ENCODE data around the gene DNASE1L3.

DNA sequence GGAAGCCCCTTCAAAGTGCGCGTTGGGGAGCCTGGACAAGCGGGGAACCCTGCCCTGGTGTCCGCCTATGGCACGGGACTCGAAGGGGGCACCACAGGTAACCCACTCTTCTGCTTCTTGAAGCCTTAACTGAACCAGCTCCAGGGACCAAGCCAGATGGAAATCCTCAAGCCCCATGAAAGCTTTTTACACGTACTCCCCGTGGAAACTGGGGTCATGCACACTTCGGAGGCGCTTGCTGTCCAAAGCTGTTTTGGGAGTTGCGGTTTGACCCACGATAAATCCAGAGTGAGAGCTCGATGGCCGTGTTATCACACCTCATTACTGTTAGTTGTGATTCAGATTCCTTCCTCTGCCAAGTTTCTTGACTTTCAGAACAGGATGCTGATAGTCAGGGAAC is 47.5 kb downstream of the DNASE1L3 start:
- TF ChIP-seq, protein P1, sequence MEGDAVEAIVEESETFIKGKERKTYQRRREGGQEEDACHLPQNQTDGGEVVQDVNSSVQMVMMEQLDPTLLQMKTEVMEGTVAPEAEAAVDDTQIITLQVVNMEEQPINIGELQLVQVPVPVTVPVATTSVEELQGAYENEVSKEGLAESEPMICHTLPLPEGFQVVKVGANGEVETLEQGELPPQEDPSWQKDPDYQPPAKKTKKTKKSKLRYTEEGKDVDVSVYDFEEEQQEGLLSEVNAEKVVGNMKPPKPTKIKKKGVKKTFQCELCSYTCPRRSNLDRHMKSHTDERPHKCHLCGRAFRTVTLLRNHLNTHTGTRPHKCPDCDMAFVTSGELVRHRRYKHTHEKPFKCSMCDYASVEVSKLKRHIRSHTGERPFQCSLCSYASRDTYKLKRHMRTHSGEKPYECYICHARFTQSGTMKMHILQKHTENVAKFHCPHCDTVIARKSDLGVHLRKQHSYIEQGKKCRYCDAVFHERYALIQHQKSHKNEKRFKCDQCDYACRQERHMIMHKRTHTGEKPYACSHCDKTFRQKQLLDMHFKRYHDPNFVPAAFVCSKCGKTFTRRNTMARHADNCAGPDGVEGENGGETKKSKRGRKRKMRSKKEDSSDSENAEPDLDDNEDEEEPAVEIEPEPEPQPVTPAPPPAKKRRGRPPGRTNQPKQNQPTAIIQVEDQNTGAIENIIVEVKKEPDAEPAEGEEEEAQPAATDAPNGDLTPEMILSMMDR (conservative IDR thresholded peaks at IDR 0.05; ENCODE audit: low read depth in 2 of 2), result no peak
- TF ChIP-seq POLR2AphosphoS5 (IDR thresholded peaks at IDR 0.05; ENCODE audit: low read depth) (no peak), EZH2 (IDR thresholded peaks at IDR 0.05; ENCODE audit: low read depth, unreplicated experiment) (no peak)
- TF ChIP-seq, protein P2, sequence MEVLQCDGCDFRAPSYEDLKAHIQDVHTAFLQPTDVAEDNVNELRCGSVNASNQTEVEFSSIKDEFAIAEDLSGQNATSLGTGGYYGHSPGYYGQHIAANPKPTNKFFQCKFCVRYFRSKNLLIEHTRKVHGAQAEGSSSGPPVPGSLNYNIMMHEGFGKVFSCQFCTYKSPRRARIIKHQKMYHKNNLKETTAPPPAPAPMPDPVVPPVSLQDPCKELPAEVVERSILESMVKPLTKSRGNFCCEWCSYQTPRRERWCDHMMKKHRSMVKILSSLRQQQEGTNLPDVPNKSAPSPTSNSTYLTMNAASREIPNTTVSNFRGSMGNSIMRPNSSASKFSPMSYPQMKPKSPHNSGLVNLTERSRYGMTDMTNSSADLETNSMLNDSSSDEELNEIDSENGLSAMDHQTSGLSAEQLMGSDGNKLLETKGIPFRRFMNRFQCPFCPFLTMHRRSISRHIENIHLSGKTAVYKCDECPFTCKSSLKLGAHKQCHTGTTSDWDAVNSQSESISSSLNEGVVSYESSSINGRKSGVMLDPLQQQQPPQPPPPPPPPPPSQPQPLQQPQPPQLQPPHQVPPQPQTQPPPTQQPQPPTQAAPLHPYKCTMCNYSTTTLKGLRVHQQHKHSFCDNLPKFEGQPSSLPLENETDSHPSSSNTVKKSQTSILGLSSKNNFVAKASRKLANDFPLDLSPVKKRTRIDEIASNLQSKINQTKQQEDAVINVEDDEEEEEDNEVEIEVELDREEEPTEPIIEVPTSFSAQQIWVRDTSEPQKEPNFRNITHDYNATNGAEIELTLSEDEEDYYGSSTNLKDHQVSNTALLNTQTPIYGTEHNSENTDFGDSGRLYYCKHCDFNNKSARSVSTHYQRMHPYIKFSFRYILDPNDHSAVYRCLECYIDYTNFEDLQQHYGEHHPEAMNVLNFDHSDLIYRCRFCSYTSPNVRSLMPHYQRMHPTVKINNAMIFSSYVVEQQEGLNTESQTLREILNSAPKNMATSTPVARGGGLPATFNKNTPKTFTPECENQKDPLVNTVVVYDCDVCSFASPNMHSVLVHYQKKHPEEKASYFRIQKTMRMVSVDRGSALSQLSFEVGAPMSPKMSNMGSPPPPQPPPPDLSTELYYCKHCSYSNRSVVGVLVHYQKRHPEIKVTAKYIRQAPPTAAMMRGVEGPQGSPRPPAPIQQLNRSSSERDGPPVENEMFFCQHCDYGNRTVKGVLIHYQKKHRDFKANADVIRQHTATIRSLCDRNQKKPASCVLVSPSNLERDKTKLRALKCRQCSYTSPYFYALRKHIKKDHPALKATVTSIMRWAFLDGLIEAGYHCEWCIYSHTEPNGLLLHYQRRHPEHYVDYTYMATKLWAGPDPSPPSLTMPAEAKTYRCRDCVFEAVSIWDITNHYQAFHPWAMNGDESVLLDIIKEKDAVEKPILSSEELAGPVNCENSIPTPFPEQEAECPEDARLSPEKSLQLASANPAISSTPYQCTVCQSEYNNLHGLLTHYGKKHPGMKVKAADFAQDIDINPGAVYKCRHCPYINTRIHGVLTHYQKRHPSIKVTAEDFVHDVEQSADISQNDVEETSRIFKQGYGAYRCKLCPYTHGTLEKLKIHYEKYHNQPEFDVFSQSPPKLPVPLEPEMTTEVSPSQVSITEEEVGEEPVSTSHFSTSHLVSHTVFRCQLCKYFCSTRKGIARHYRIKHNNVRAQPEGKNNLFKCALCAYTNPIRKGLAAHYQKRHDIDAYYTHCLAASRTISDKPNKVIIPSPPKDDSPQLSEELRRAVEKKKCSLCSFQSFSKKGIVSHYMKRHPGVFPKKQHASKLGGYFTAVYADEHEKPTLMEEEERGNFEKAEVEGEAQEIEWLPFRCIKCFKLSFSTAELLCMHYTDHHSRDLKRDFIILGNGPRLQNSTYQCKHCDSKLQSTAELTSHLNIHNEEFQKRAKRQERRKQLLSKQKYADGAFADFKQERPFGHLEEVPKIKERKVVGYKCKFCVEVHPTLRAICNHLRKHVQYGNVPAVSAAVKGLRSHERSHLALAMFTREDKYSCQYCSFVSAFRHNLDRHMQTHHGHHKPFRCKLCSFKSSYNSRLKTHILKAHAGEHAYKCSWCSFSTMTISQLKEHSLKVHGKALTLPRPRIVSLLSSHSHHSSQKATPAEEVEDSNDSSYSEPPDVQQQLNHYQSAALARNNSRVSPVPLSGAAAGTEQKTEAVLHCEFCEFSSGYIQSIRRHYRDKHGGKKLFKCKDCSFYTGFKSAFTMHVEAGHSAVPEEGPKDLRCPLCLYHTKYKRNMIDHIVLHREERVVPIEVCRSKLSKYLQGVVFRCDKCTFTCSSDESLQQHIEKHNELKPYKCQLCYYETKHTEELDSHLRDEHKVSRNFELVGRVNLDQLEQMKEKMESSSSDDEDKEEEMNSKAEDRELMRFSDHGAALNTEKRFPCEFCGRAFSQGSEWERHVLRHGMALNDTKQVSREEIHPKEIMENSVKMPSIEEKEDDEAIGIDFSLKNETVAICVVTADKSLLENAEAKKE (CRISPR knock-in tag; IDR thresholded peaks at IDR 0.05), result no peak

Data from GM23338 (cell line).